H1 (cell line): Measurements from ENCODE around the gene ZDHHC1.
A peak's percentile ranks its signal among the peaks of the same experiment; 100 is the strongest.

Experiments used
- BRCA1 ChIP-seq: IDR thresholded peaks from 2 replicates; pipeline ENCODE4 v1.6.1; 2012; ENCODE audit warnings: low read depth, low read length, improper control_type of control experiment
- CBX5 ChIP-seq: fragments of 300-800, 300-1000 bp; sonication (generic); IDR thresholded peaks from 2 replicates; pipeline ENCODE4 v1.7.1; 2016; ENCODE audit warnings: antibody characterized with exemption, low read length, low read depth
- CTCF ChIP-seq, 3 experiments: IDR thresholded peaks; 1 replicate in 2 of 3; 2 replicates in 1 of 3; pipeline versions ENCODE4 v1.5.1 to v1.6.1; 2011; ENCODE audit warnings: low read length in 3 of 3, mild to moderate bottlenecking in 3 of 3, inconsistent platforms in 2 of 3, low read depth in 1 of 3, moderate library complexity in 1 of 3; ENCODE audit not compliant: insufficient read depth in 1 of 3; ENCODE audit errors: control extremely low read depth in 1 of 3
- EP300 ChIP-seq, 2 experiments: IDR thresholded peaks; 1 replicate in 1 of 2; 2 replicates in 1 of 2; pipeline ENCODE4 v1.6.1; 2011 to 2012; ENCODE audit warnings: low read depth in 2 of 2, low read length in 2 of 2, mild to moderate bottlenecking in 2 of 2, borderline replicate concordance in 1 of 2, inconsistent platforms in 1 of 2, moderate library complexity in 1 of 2
- YY1 ChIP-seq: IDR thresholded peaks from 2 replicates; pipeline ENCODE4 v1.6.1; 2011; ENCODE audit warnings: low read depth, mild to moderate bottlenecking, low read length
- TF ChIP-seq, protein P1 (sequence below): IDR thresholded peaks from 2 replicates; pipeline ENCODE4 v1.6.1; 2012; ENCODE audit warnings: inconsistent platforms
- TF ChIP-seq, protein P2 (sequence below): IDR thresholded peaks from 2 replicates; pipeline ENCODE4 v1.6.1; 2012; ENCODE audit warnings: inconsistent platforms

DNA sequence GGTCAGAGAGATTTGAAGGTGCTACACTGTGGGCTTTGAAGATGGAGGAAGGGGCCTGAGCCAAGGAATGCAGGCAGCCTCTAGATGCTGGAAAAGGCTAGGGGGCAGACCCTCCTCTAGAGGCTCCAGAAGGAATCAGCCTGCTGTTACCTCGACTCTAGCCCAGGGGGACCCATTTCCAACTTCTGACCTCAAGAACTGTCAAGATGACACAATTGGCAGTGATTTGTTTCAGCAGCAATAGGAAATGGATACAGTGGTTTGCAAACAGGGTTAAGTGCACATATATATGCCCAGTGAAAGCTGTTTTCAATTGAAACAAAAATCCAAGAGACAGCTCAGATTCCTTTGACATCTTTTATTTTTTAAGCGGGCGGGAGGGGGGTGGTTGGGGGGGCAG, 3.7 kb upstream of the ZDHHC1 start:
- TF ChIP-seq, protein P1, sequence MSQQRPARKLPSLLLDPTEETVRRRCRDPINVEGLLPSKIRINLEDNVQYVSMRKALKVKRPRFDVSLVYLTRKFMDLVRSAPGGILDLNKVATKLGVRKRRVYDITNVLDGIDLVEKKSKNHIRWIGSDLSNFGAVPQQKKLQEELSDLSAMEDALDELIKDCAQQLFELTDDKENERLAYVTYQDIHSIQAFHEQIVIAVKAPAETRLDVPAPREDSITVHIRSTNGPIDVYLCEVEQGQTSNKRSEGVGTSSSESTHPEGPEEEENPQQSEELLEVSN: no peak
- TF ChIP-seq EP300 (IDR thresholded peaks at IDR 0.05; ENCODE audit: borderline replicate concordance in 1 of 2, low read depth in 2 of 2, low read length in 2 of 2) (no peak), CTCF (IDR thresholded peaks at IDR 0.05; ENCODE audit: control extremely low read depth in 1 of 3, insufficient read depth in 1 of 3, low read depth in 1 of 3, low read length in 3 of 3) (peak; percentile 29 to 56 (median 52)), YY1 (no peak), CBX5 (no peak), BRCA1 (no peak)
- TF ChIP-seq, protein P2, sequence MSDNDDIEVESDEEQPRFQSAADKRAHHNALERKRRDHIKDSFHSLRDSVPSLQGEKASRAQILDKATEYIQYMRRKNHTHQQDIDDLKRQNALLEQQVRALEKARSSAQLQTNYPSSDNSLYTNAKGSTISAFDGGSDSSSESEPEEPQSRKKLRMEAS: no peak
